GM10248 (cell line): Measurements from ENCODE around the gene GBP6.

Experiments
- CTCF ChIA-PET: fragments of 300-600 bp; sonication (Branson Sonifier 250); formaldehyde crosslinking; extraction: SDS; loops from one replicate; lab custom pipeline; 2021; ENCODE audit warnings: antibody characterized with exemption; lab: Yijun Ruan, JAX
- POLR2A ChIA-PET: fragments of 350-650 bp; sonication (Branson Sonifier 250); formaldehyde crosslinking; extraction: SDS; loops from one replicate; lab custom pipeline; 2020; ENCODE audit warnings: antibody characterized with exemption; lab: Yijun Ruan, JAX
- DNase-seq: peaks from one replicate; pipeline ENCODE4 v3.0.0; 2012; ENCODE audit errors: extremely low spot score
- CTCF ChIP-seq: IDR thresholded peaks from 2 replicates; pipeline ENCODE4 v1.5.1; 2012; ENCODE audit warnings: mild to moderate bottlenecking, low read depth; ENCODE audit errors: extremely low read depth, missing control alignments, control extremely low read depth

GBP6 gene, protein sequence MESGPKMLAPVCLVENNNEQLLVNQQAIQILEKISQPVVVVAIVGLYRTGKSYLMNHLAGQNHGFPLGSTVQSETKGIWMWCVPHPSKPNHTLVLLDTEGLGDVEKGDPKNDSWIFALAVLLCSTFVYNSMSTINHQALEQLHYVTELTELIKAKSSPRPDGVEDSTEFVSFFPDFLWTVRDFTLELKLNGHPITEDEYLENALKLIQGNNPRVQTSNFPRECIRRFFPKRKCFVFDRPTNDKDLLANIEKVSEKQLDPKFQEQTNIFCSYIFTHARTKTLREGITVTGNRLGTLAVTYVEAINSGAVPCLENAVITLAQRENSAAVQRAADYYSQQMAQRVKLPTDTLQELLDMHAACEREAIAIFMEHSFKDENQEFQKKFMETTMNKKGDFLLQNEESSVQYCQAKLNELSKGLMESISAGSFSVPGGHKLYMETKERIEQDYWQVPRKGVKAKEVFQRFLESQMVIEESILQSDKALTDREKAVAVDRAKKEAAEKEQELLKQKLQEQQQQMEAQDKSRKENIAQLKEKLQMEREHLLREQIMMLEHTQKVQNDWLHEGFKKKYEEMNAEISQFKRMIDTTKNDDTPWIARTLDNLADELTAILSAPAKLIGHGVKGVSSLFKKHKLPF

GRCh38 chr1:89363638-89364536 lies at the start of gene GBP6:
Gene GBP6, plus strand, starts transcription at chr1:89364059. Its CDS starts 4,493 bp downstream, at chr1:89368552.
- POLR2A ChIA-PET, result no interaction called here
- TF ChIP-seq CTCF, result no peak
- DNase-seq, result no peak
- CTCF ChIA-PET, result interaction anchor here (0.6 to 1.6 kb wide), 11 partner anchors 7 to 708 kb away, joined by 3 to 5 read pairs (median 3); no protein-coding TSS in a partner anchor

GRCh38 chr1:89322402-89322801 lies 41.5 kb upstream of the GBP6 start:
- no peak for TF ChIP-seq CTCF
- ChIA-PET CTCF (interaction anchor here (1.1 to 3.2 kb wide), 2 partner anchors 11 to 35 kb away, joined by 3 to 11 read pairs; no protein-coding TSS in a partner anchor), POLR2A (no interaction called here)
- no peak for DNase-seq

DNA sequence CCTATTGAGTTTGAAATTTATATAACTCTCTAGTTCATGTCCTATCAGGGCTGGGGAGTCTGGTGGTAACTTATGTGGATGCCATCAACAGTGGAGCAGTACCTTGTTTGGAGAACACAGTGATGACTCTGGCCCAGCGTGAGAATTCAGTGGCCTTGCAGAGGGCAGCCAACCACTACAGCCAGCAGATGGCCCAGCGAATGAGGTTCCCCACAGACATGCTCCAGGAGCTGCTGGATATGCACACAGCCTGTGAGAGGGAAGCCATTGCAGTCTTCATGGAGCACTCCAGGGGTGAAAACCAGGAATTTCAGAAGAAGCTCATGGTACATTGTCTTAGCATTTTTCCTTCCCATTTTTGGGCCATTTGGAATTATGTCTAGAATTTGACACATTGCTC lies 32.0 kb upstream of the GBP6 start:
- DNase-seq, result no peak
- POLR2A ChIA-PET, result no interaction called here
- no peak for TF ChIP-seq CTCF
- CTCF ChIA-PET, result interaction anchor here (0.9 to 2.0 kb wide), 2 partner anchors 8 to 11 kb away, joined by 4 to 11 read pairs; no protein-coding TSS in a partner anchor

DNA sequence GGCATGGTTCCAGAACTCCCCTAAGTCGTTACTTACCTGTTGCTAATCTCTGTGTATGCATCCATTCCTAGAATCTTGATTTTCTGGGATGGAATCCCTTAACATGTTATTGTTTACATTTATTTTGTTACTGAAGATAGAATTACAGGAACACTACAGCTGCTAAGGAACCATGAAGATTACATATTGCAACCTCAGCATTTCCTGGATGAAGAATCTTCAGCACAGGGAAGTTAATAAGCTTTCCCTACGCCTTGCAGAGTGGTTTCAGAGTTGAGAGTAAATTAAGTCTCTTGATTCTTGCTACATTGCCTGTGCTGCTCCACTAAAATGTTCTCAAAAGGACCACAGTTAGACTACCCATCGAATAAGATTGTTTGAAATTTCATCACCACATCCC lies 31.4 kb upstream of the GBP6 start:
- DNase-seq, result no peak
- ChIA-PET CTCF (interaction anchor here (0.8 to 2.0 kb wide), 4 partner anchors 8 to 74 kb away, joined by 3 to 11 read pairs (median 4); no protein-coding TSS in a partner anchor), POLR2A (no interaction called here)
- no peak for TF ChIP-seq CTCF

- ChIA-PET CTCF (no interaction called here), POLR2A (no interaction called here)
- no peak for TF ChIP-seq CTCF
- no peak for DNase-seq
These were observed 28.4 kb upstream of the GBP6 start for GRCh38 chr1:89335486-89335885.

GRCh38 chr1:89337903-89338302 lies 26.0 kb upstream of the GBP6 start:
- TF ChIP-seq CTCF, result no peak
- DNase-seq, result no peak
- CTCF ChIA-PET, result interaction anchor here (1.2 kb wide), 1 partner anchor 23 kb away, joined by 3 read pairs; no protein-coding TSS in a partner anchor
- POLR2A ChIA-PET, result no interaction called here
